GM12873 (cell line): ENCODE data around the gene CHRDL2.

Source experiments
- CTCF ChIP-seq: IDR thresholded peaks from 2 replicates; pipeline ENCODE4 v1.5.1; 2012; ENCODE audit warnings: low read depth, mild to moderate bottlenecking, moderate library complexity, low read length, control low read depth; ENCODE audit not compliant: insufficient read depth; ENCODE audit errors: missing control alignments

Gene CHRDL2

DNA sequence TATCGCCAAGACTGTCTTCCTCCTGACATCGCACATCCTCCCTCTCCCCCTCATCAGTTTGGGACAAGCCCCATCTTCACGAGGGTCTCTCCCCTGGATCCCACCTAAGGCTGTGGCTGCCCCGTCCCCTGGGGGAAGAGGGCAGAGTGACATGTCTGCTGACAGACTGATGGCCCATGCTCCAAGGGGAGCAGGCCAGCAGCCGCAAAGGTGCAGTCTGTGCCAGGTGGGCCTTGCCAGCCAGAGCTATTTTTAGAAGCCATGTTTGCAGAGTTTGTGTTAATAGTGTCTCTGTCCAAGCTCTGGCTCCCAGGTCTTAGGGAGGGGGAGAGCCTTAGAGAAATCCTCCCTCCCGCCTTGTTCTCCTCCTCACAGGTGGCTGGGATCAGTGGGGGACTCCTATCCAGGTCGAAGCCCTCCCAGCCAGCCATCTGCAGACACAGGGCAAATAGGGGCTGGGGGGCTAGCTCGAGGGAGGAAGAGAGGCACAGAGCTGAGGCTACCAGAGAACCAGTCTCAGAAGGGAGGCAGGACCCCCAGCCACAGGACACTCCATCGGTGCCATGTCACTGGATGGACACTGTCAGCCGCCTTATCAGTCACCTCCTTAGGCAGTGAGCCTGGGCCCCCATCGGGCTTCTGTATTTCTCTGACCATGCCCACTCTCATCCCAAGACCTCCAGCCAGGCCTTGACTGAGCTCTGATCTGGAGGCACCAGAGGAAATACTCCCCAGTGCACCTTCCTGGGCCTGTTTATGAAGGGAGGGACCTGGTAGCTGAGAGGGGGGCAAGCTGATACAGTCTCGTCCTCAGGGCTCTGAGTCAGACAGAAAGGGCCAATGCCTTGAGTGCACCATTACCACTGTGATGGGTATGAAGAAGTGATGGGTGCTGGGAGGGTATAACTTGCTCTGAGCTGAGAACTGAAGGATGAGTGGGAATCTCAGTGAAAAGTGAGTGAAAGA, 49.3 kb downstream of the CHRDL2 start:
- TF ChIP-seq CTCF, result no peak

- TF ChIP-seq CTCF, result no peak
Measured at GRCh38 chr11:74680703-74681531, 50.3 kb downstream of the CHRDL2 start.

DNA sequence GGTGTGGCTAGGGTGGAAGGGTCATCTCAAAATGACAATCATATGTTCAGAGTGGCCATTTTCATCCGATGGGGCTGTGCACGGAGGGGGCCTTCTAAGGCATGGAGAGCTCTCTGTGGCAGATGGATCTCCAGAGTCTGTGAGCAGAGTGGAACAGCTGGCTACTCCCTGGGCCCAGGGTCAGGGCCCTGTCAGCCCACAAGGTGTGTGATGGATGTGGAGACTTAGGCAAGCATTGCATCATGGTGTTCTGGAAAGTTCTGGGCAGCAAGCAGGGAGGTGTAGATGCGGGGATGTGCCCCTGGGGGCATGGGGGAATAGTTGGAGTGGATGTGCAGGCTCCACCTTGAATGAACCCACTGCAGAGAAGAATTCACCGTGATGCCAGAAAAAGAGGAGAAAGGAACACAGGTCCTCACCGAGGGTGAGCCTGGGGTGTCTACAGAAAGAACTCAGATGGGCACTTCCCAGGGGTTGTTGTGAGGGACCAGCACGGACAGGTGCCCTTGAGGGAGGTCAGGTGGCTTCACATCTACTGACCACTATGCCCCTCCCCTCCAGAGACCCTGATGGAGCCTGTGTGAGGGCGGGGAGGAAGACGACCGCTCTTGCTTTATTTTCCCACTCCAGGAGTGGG, 51.1 kb downstream of the CHRDL2 start:
- no peak for TF ChIP-seq CTCF

DNA sequence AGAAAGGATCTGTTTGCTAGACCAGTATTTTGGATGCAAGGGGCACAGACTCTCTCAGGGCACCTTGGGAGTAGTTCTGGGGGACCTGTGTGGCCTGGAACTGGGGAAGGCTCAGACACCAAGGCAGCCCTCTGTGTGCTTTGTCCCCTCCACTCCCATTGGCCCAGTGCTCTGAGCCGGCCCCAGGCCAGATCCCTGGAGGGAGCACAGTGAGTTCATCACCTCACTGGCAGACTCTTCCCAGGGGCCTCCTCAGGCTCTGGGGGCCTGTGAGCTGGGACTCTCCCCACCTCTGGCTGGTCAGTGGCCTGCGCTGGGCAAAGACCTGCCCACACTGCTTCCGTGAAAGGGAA, 51.7 kb downstream of the CHRDL2 start:
- TF ChIP-seq CTCF, result no peak

DNA sequence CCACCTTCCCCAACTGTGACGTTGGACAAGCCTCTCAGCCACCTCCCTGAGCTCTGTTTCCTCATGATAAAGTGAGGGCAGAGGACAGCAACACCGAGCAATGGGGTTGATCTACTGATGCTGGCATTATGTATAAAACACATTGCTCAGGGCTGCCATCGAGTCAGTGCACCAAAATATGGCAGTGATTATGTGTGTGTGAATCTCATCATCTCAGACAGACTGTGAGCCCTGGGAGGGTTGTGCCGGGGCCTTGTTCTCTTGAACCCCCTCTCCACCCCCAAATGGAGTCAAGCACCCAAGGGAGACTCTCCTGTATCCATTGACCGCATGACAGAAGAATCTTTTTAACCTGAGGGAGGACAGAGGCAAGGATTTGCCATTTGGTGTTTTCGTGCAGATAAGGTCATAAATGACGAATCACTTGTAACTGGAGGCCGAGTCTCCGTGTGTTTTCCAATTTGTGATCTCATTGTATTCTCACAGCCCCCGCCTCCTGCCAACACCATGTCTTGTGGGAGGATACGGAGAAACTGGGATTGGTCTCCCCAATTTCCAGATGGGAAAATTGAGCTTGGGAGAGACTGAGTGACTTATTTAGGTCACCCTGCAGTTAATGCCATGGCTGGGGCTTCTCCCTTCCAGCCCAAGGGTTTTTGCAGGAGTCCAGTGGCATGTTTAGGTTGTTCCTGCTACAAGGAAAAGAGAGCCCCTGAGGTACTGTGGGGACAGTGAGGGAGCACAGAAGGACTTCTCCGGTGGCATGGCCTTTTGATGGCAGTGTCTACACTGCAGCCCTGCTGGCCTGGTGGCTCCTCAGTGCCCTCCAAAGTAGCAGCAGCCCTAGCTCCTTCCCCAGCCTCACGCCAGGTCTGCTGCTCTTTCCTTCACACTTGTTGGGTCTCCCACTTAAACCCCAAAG, 52.4 kb downstream of the CHRDL2 start:
- no peak for TF ChIP-seq CTCF

- TF ChIP-seq CTCF, result no peak
Measured at GRCh38 chr11:74678041-74678440, 53.2 kb downstream of the CHRDL2 start.
